ENCODE results near the gene PDCD6IP. TPM values are rescaled to one million over a fixed set of nuclear protein-coding genes. Genes with fewer than 3 reads are reported as not detected.

Gene PDCD6IP
- total and polyA plus RNA-seq, 2 of the 13 experiments (the other 11 are each of a cell fraction or from before 2014, with no cell fraction given) = 62.5 to 85.6 TPM

- TF ChIP-seq THAP7 (CRISPR knock-in tag; IDR thresholded peaks at IDR 0.05) (no peak; the same call in 1 of the 2 replicates), ZNF512 (CRISPR knock-in tag; IDR thresholded peaks at IDR 0.05) (0 out of 2 replicates have a peak, but pooled peaks have one; percentile 54), HNF1B (CRISPR knock-in tag; IDR thresholded peaks at IDR 0.05) (peak; percentile 66; the same call in 1 of the 2 replicates), HES4 (CRISPR knock-in tag; IDR thresholded peaks at IDR 0.05; ENCODE audit: borderline replicate concordance) (peak; percentile 80; the same call in 1 of the 2 replicates), MNT (IDR thresholded peaks at IDR 0.05) (no peak), AGO1 (IDR thresholded peaks at IDR 0.05; ENCODE audit: low read depth, low read length, poor library complexity, severe bottlenecking) (peak; percentile 76), RARA (CRISPR knock-in tag; IDR thresholded peaks at IDR 0.05) (no peak), ZNF766 (CRISPR knock-in tag; IDR thresholded peaks at IDR 0.05; ENCODE audit: borderline replicate concordance) (peak; percentile 79; the same call in 1 of the 2 replicates), IRF9 (CRISPR knock-in tag; IDR thresholded peaks at IDR 0.05; ENCODE audit: borderline replicate concordance) (peak; percentile 73; the same call in 1 of the 2 replicates), HMGXB4 (CRISPR knock-in tag; IDR thresholded peaks at IDR 0.05; ENCODE audit: borderline replicate concordance in 1 of 2, low read depth in 1 of 2) (peak; percentile 87 to 92), ZNF337 (CRISPR knock-in tag; IDR thresholded peaks at IDR 0.05; ENCODE audit: borderline replicate concordance, low read depth) (0 out of 2 replicates have a peak, but pooled peaks have one; percentile 37), ZNF281 (CRISPR knock-in tag; IDR thresholded peaks at IDR 0.05; ENCODE audit: borderline replicate concordance) (no peak; the same call in 1 of the 2 replicates), TARDBP (CRISPR knock-in tag; IDR thresholded peaks at IDR 0.05) (peak; percentile 38; the same call in 1 of the 2 replicates), RBM22 (optimal IDR thresholded peaks at IDR 0.05; ENCODE audit: low read length) (no peak), MIXL1 (CRISPR knock-in tag; IDR thresholded peaks at IDR 0.05) (peak; percentile 6; the same call in 1 of the 2 replicates)
Observed at GRCh38 chr3:33798418-33799201, at the start of gene PDCD6IP (continued).
